H1 (cell line): ENCODE data around the gene MAP4K4. TPM values are rescaled to one million over a fixed set of nuclear protein-coding genes. Genes with fewer than 3 reads are reported as not detected.

ENCODE experiments used
- EP300 ChIP-seq, 2 experiments: IDR thresholded peaks; 1 replicate in 1 of 2; 2 replicates in 1 of 2; pipeline ENCODE4 v1.6.1; 2011 to 2012; ENCODE audit warnings: low read depth in 2 of 2, low read length in 2 of 2, mild to moderate bottlenecking in 2 of 2, borderline replicate concordance in 1 of 2, inconsistent platforms in 1 of 2, moderate library complexity in 1 of 2
- polyA plus RNA-seq, 7 experiments: library from polyadenylated mRNA; depleted of rRNA in 3 of 7; stranded (reverse) in 5 of 7; unstranded in 2 of 7; fragments of >200 nt in 5 of 7; fragments of 200-250 nt in 2 of 7; gene quantifications; 1 replicate in 5 of 7; 2 replicates in 1 of 7; 4 replicates in 1 of 7; pipeline versions ENCODE4 v1.2.1 to v1.2.3, GENCODE V29; 2011 to 2013; ENCODE audit warnings: missing spikeins in 2 of 7, mixed read lengths in 2 of 7
- total RNA-seq: library from RNA; stranded (reverse); fragmentation: NEBNext Ultra II Directional; extraction: Animal tissue kit (Norgen Biotek cat#: 25700); gene quantifications from 2 replicates; pipeline ENCODE4 v1.2.1, GENCODE V29; 2021

The MAP4K4 gene
- total and polyA plus RNA-seq, 2 of the 8 experiments (the other 6 are each of a cell fraction or from before 2014, with no cell fraction given) = 53.2 to 138 TPM

GRCh38 chr2:101860782-101861181 lies 163.3 kb downstream of the MAP4K4 start (continued):
- TF ChIP-seq EP300 (IDR thresholded peaks at IDR 0.05; ENCODE audit: borderline replicate concordance in 1 of 2, low read depth in 2 of 2, low read length in 2 of 2) = no peak
